Mesenchymal stem cell (in vitro differentiated cells and primary cell): ENCODE data around the gene LCN6.

Source experiments
- DNase-seq: peaks from one replicate; pipeline ENCODE4 v3.0.0-alpha.2; 2013
- H2AFZ ChIP-seq: one replicate; pipeline ENCODE4 v1.6.1; 2013; ENCODE audit warnings: low read depth, mild to moderate bottlenecking, control low read depth, inconsistent platforms, low read length, moderate library complexity
- H2AK5ac ChIP-seq: 2 replicates; pipeline ENCODE4 v1.6.1; 2013; ENCODE audit warnings: low read length, moderate library complexity, mild to moderate bottlenecking, inconsistent platforms; ENCODE audit not compliant: severe bottlenecking
- H2BK120ac ChIP-seq: one replicate; pipeline ENCODE4 v1.6.1; 2013; ENCODE audit warnings: low read depth, mild to moderate bottlenecking, inconsistent platforms, low read length, moderate library complexity
- H2BK12ac ChIP-seq, 2 experiments: one replicate each; pipeline ENCODE4 v1.6.1; 2013; ENCODE audit warnings: inconsistent platforms in 2 of 2, low read length in 2 of 2, mild to moderate bottlenecking in 2 of 2, moderate library complexity in 2 of 2, control low read depth in 1 of 2
- H2BK15ac ChIP-seq: one replicate; pipeline ENCODE4 v1.6.1; 2013; ENCODE audit warnings: mild to moderate bottlenecking, low read depth, inconsistent platforms; ENCODE audit not compliant: poor library complexity, severe bottlenecking
- H2BK5ac ChIP-seq: 2 replicates; pipeline ENCODE4 v1.6.1; 2013; ENCODE audit warnings: low read depth, mild to moderate bottlenecking, low read length, control low read depth, inconsistent platforms; ENCODE audit not compliant: poor library complexity, severe bottlenecking
- H3K14ac ChIP-seq, 2 experiments: one replicate each; pipeline ENCODE4 v1.6.1; 2013; ENCODE audit warnings: inconsistent platforms in 2 of 2, low read length in 2 of 2, control low read depth in 1 of 2, mild to moderate bottlenecking in 1 of 2, moderate library complexity in 1 of 2
- H3K18ac ChIP-seq, 2 experiments: one replicate each; pipeline ENCODE4 v1.6.1; 2013; ENCODE audit warnings: inconsistent platforms in 2 of 2, low read length in 2 of 2, control low read depth in 1 of 2, low read depth in 1 of 2, mild to moderate bottlenecking in 1 of 2
- H3K23ac ChIP-seq, 2 experiments: one replicate each; pipeline ENCODE4 v1.6.1; 2013; ENCODE audit warnings: inconsistent platforms in 2 of 2, low read length in 2 of 2, mild to moderate bottlenecking in 2 of 2, moderate library complexity in 2 of 2, control low read depth in 1 of 2
- H3K27ac ChIP-seq: 2 replicates; pipeline ENCODE4 v1.5.1; 2013; ENCODE audit warnings: mild to moderate bottlenecking, moderate library complexity, low read length, control low read depth, inconsistent platforms; ENCODE audit not compliant: poor library complexity, severe bottlenecking
- H3K27me3 ChIP-seq, 2 experiments: 2 replicates each; pipeline versions ENCODE4 v1.6.1 to v1.7.0; 2013; ENCODE audit warnings: low read length in 2 of 2, mild to moderate bottlenecking in 2 of 2, moderate library complexity in 2 of 2, control low read depth in 1 of 2, inconsistent platforms in 1 of 2; ENCODE audit not compliant: control insufficient read depth in 1 of 2, insufficient read depth in 1 of 2
- H3K36me3 ChIP-seq, 2 experiments: 2 replicates each; pipeline versions ENCODE4 v1.6.1 to v1.7.0; 2013; ENCODE audit warnings: low read length in 2 of 2, control low read depth in 1 of 2, inconsistent platforms in 1 of 2, low read depth in 1 of 2, mild to moderate bottlenecking in 1 of 2; ENCODE audit not compliant: insufficient read depth in 2 of 2, control insufficient read depth in 1 of 2
- H3K4ac ChIP-seq, 2 experiments: one replicate each; pipeline ENCODE4 v1.6.1; 2013; ENCODE audit warnings: inconsistent platforms in 2 of 2, low read length in 2 of 2, mild to moderate bottlenecking in 2 of 2, moderate library complexity in 2 of 2, control low read depth in 1 of 2, low read depth in 1 of 2
- H3K4me1 ChIP-seq: 2 replicates; pipeline ENCODE4 v1.6.1; 2013; ENCODE audit warnings: low read depth, low read length, control low read depth; ENCODE audit not compliant: control insufficient read depth, insufficient read depth
- H3K4me2 ChIP-seq: 2 replicates; pipeline ENCODE4 v1.6.1; 2013; ENCODE audit warnings: low read length, mild to moderate bottlenecking, inconsistent platforms; ENCODE audit not compliant: poor library complexity, severe bottlenecking
- H3K4me3 ChIP-seq, 2 experiments: 2 replicates each; pipeline versions ENCODE4 v1.5.1 to v1.7.0; 2013; ENCODE audit warnings: low read length in 2 of 2, mild to moderate bottlenecking in 2 of 2, control low read depth in 1 of 2, low read depth in 1 of 2; ENCODE audit not compliant: insufficient read depth in 1 of 2
- H3K79me1 ChIP-seq: replicated peaks from 2 replicates; pipeline ENCODE4 v1.6.1; 2013; ENCODE audit warnings: mild to moderate bottlenecking, control low read depth, low read length, inconsistent platforms; ENCODE audit not compliant: poor library complexity, severe bottlenecking
- H3K9ac ChIP-seq: 2 replicates; pipeline ENCODE4 v1.7.0; 2013; ENCODE audit warnings: mild to moderate bottlenecking, low read length, moderate library complexity
- H3K9me3 ChIP-seq: 2 replicates; pipeline ENCODE4 v1.7.0; 2013; ENCODE audit warnings: mild to moderate bottlenecking, low read length; ENCODE audit not compliant: control insufficient read depth
- H4K8ac ChIP-seq: one replicate; pipeline ENCODE4 v1.6.1; 2013; ENCODE audit warnings: inconsistent platforms, mild to moderate bottlenecking, low read length, moderate library complexity
- H4K91ac ChIP-seq: one replicate; pipeline ENCODE4 v1.6.1; 2013; ENCODE audit warnings: mild to moderate bottlenecking, low read length, inconsistent platforms
- WGBS: methylation state at CpG from one replicate; pipeline ENCODE4 v1.1.7; 2013; ENCODE audit warnings: mixed read lengths; 5-methylcytosine and 5-hydroxymethylcytosine counted together

LCN6 gene

GRCh38 chr9:136763649-136764035 lies 15.3 kb upstream of the LCN6 start:
- H2AK5ac ChIP-seq: no peak overlapping the region
- H3K4me1 ChIP-seq: peaks cover 4% of the 10 kb centered on the region
- no peak overlapping the region for H4K91ac ChIP-seq
- no peak overlapping the region for H2BK15ac ChIP-seq
- 95% methylated on average over 14 of the region's 14 CpGs for WGBS
- H3K9me3 ChIP-seq: no peaks in the 10 kb centered on the region
- peaks cover 39 to 52% of the 10 kb centered on the region in 2 experiments for H3K27me3 ChIP-seq
- no peak overlapping the region for H3K4ac ChIP-seq
- no peak overlapping the region for H2AFZ ChIP-seq
- H3K27ac ChIP-seq: no peak overlapping the region
- no peak overlapping the region for H2BK12ac ChIP-seq
- no peak overlapping the region for H3K14ac ChIP-seq
- DNase-seq: no peak
- no peaks in the 10 kb centered on the region for H3K36me3 ChIP-seq
- H3K23ac ChIP-seq: no peak overlapping the region
- no peak overlapping the region for H2BK5ac ChIP-seq
- H3K4me3 ChIP-seq: no peak overlapping the region
- H2BK120ac ChIP-seq: no peak overlapping the region
- H3K4me2 ChIP-seq: no peak overlapping the region
- H3K79me1 ChIP-seq: no peaks in the 10 kb centered on the region
- no peak overlapping the region for H4K8ac ChIP-seq
- H3K18ac ChIP-seq: no peak overlapping the region
- no peak overlapping the region for H3K9ac ChIP-seq

GRCh38 chr9:136762915-136763648 lies 14.8 kb upstream of the LCN6 start:
- Histone ChIP-seq H2BK12ac (no peak overlapping the region), H3K4me1 (peaks cover 7% of the 10 kb centered on the region), H2BK5ac (no peak overlapping the region), H3K4me2 (no peak overlapping the region), H3K9ac (no peak overlapping the region), H3K14ac (no peak overlapping the region), H3K27me3 (peaks cover 37 to 52% of the 10 kb centered on the region in 2 experiments), H3K18ac (no peak overlapping the region), H3K36me3 (no peaks in the 10 kb centered on the region), H2BK120ac (no peak overlapping the region), H3K9me3 (no peaks in the 10 kb centered on the region), H4K8ac (peak overlapping the region; percentile 60), H2AK5ac (no peak overlapping the region), H3K23ac (no peak overlapping the region), H3K4ac (no peak overlapping the region), H3K4me3 (no peak overlapping the region), H2BK15ac (no peak overlapping the region), H3K79me1 (no peaks in the 10 kb centered on the region), H2AFZ (no peak overlapping the region), H4K91ac (no peak overlapping the region), H3K27ac (no peak overlapping the region)
- WGBS: 30% methylated on average over 23 of the region's 37 CpGs
- peak; percentile 31 for DNase-seq

- H3K4me3 ChIP-seq: no peak overlapping the region
- H4K91ac ChIP-seq: no peak overlapping the region
- no peak overlapping the region for H2BK5ac ChIP-seq
- H3K14ac ChIP-seq: no peak overlapping the region
- no peak overlapping the region for H3K27ac ChIP-seq
- H2BK15ac ChIP-seq: no peak overlapping the region
- peaks cover 29 to 49% of the 10 kb centered on the region in 2 experiments for H3K27me3 ChIP-seq
- no peak overlapping the region for H3K23ac ChIP-seq
- H3K4me1 ChIP-seq: peaks cover 7% of the 10 kb centered on the region
- H2BK12ac ChIP-seq: no peak overlapping the region
- no peak overlapping the region for H3K9ac ChIP-seq
- no peak overlapping the region for H2BK120ac ChIP-seq
- no peak overlapping the region for H3K4ac ChIP-seq
- DNase-seq: no peak
- no peak overlapping the region for H3K4me2 ChIP-seq
- no peak overlapping the region for H2AK5ac ChIP-seq
- no peak overlapping the region for H4K8ac ChIP-seq
- H3K9me3 ChIP-seq: no peaks in the 10 kb centered on the region
- 89% methylated on average over 10 of the region's 17 CpGs for WGBS
- no peaks in the 10 kb centered on the region for H3K36me3 ChIP-seq
- no peaks in the 10 kb centered on the region for H3K79me1 ChIP-seq
- no peak overlapping the region for H3K18ac ChIP-seq
- no peak overlapping the region for H2AFZ ChIP-seq
These were observed 13.9 kb upstream of the LCN6 start for GRCh38 chr9:136762221-136762691.

GRCh38 chr9:136761545-136761981 lies 13.2 kb upstream of the LCN6 start:
- no peaks in the 10 kb centered on the region for H3K36me3 ChIP-seq

More at GRCh38 chr9:136761545-136761981, 13.2 kb upstream of the LCN6 start:
- Histone ChIP-seq H3K27me3 (peaks cover 28 to 46% of the 10 kb centered on the region in 2 experiments), H3K4me1 (peaks cover 7% of the 10 kb centered on the region), H3K9ac (no peak overlapping the region), H2BK5ac (no peak overlapping the region), H3K79me1 (no peaks in the 10 kb centered on the region), H2BK12ac (no peak overlapping the region), H3K4me2 (no peak overlapping the region), H3K4ac (no peak overlapping the region), H3K14ac (no peak overlapping the region), H3K18ac (no peak overlapping the region), H2AFZ (no peak overlapping the region), H3K23ac (no peak overlapping the region), H2AK5ac (no peak overlapping the region), H2BK120ac (no peak overlapping the region), H3K27ac (no peak overlapping the region), H3K9me3 (no peaks in the 10 kb centered on the region), H4K91ac (no peak overlapping the region), H2BK15ac (no peak overlapping the region), H3K4me3 (no peak overlapping the region), H4K8ac (no peak overlapping the region)
- WGBS: 89% methylated on average over 13 of the region's 13 CpGs
- no peak for DNase-seq
